ENCODE data around the gene CCDC122. TPM values are rescaled to one million over a fixed set of nuclear protein-coding genes. Genes with fewer than 3 reads are reported as not detected.

The CCDC122 gene
- total RNA-seq, 1 donor from 2014 or later, result 8.3 TPM

DNA sequence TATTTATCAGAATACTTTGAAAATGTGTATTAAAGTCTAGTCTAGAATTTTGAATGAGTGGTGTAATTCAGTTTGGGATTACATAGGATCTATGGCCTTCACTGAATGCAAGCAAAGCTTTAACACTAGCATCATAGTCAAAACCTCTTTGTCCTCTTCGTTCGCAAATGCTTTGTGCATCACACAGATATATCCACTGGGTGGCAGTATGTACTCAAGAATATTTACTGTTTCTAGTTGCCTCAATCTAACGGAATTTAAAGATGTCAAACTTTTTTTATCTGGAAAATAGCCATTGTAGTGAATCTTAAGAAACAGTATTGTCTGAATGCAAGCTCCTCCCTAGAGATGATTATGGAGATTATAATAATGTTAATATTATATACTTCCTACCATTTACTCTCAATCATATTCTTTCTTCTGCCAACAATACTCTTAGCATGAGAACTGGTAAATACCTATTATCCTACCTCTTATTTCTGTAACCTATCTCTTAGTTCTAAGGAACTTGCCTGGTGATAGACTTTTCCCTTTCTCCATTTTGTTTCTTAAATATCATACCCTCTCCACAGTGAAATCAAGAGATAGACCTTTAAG is 26.0 kb upstream of the CCDC122 start:
- Mint-ChIP-seq H3K27ac (ENCODE audit: unreplicated experiment) (no peak overlapping the region), H3K4me3 (ENCODE audit: unreplicated experiment) (no peak overlapping the region), H3K9me3 (ENCODE audit: low read depth) (no peaks in the 10 kb centered on the region), H3K4me1 (ENCODE audit: low read depth) (peaks cover 20% of the 10 kb centered on the region), H3K27me3 (ENCODE audit: low read depth) (peaks cover 2% of the 10 kb centered on the region), H3K36me3 (ENCODE audit: low read depth) (no peaks in the 10 kb centered on the region)
- DNase-seq (ENCODE audit: low spot score), result no peak
- TF ChIP-seq, protein P1, sequence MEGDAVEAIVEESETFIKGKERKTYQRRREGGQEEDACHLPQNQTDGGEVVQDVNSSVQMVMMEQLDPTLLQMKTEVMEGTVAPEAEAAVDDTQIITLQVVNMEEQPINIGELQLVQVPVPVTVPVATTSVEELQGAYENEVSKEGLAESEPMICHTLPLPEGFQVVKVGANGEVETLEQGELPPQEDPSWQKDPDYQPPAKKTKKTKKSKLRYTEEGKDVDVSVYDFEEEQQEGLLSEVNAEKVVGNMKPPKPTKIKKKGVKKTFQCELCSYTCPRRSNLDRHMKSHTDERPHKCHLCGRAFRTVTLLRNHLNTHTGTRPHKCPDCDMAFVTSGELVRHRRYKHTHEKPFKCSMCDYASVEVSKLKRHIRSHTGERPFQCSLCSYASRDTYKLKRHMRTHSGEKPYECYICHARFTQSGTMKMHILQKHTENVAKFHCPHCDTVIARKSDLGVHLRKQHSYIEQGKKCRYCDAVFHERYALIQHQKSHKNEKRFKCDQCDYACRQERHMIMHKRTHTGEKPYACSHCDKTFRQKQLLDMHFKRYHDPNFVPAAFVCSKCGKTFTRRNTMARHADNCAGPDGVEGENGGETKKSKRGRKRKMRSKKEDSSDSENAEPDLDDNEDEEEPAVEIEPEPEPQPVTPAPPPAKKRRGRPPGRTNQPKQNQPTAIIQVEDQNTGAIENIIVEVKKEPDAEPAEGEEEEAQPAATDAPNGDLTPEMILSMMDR (IDR thresholded peaks at IDR 0.05), result peak; percentile 94

DNA sequence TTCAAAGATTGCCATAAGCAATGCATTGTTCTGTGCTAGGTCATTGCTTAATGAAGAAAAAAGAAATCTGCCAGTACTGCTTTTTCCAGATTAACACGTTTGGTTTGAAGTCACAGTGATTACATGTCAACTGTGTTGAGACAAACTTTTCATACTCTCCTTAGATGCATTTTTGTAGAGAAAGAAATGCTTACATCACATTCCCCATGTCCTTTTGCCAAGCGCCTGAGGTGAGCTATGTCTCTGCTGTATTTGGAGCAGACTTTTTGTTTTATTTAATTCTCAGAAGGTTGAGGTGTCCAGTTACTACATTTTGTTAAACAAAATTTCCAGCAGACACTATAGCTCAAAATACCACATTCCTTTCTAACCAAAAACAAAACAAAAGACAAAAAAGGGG is 16.4 kb upstream of the CCDC122 start:
- Mint-ChIP-seq H3K4me3 (ENCODE audit: unreplicated experiment) (no peak overlapping the region), H3K36me3 (ENCODE audit: low read depth) (peaks cover 8% of the 10 kb centered on the region), H3K4me1 (ENCODE audit: low read depth) (peaks cover 20% of the 10 kb centered on the region), H3K27me3 (ENCODE audit: low read depth) (no peaks in the 10 kb centered on the region), H3K27ac (ENCODE audit: unreplicated experiment) (peak overlapping the region; percentile 10), H3K9me3 (ENCODE audit: low read depth) (no peaks in the 10 kb centered on the region)
- TF ChIP-seq, protein P1 (IDR thresholded peaks at IDR 0.05), result no peak
- DNase-seq (ENCODE audit: low spot score), result no peak

DNA sequence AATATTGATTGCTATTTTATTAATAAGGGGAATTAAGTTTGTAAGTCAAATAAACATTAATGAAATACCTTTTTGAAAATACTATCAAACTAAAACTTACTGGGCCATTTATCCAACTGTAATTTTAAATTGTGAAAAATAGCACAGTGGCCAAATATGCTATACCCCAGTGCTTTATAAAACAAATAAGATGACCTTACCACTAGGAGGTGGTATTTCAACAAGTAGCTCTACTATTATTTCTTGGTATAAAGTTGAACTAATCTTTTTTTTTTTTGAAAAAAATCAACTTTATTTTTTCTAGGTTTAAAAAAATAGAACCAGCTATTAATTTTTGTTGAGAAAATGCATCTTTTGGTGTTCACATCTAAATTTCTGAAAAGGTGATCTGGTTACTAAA is 14.9 kb upstream of the CCDC122 start:
- Mint-ChIP-seq H3K4me3 (ENCODE audit: unreplicated experiment) (no peak overlapping the region), H3K27ac (ENCODE audit: unreplicated experiment) (no peak overlapping the region), H3K36me3 (ENCODE audit: low read depth) (peaks cover 10% of the 10 kb centered on the region), H3K9me3 (ENCODE audit: low read depth) (no peaks in the 10 kb centered on the region), H3K4me1 (ENCODE audit: low read depth) (peaks cover 20% of the 10 kb centered on the region), H3K27me3 (ENCODE audit: low read depth) (no peaks in the 10 kb centered on the region)
- DNase-seq (ENCODE audit: low spot score), result no peak
- TF ChIP-seq, protein P1 (IDR thresholded peaks at IDR 0.05), result peak; percentile 68

DNA sequence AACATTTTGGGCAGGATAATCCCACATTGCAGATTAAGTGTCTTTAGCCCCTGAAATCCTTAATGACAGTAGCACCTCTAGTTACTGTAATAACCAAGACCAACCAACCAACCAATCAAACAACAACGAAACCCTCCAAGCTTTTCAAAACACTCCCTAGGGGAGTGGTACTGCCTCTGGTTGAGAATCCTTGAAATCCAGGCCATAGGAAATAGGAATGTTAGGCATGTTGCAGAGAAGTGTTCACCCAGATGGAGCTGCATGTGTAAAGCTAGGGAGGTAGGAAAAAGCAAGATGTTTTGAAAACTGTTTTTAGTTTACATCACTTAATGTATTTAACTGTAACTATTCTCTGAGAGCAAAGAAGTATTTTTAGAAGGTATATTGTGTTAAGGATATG is 4.7 kb upstream of the CCDC122 start:
- H3K27me3 Mint-ChIP-seq (ENCODE audit: low read depth), result no peaks in the 10 kb centered on the region
- H3K9me3 Mint-ChIP-seq (ENCODE audit: low read depth), result no peaks in the 10 kb centered on the region
- peaks cover 5% of the 10 kb centered on the region for H3K36me3 Mint-ChIP-seq (ENCODE audit: low read depth)
- peaks cover 17% of the 10 kb centered on the region for H3K4me1 Mint-ChIP-seq (ENCODE audit: low read depth)
- no peak overlapping the region for H3K27ac Mint-ChIP-seq (ENCODE audit: unreplicated experiment)
- TF ChIP-seq, protein P1 (IDR thresholded peaks at IDR 0.05), result no peak
- no peak overlapping the region for H3K4me3 Mint-ChIP-seq (ENCODE audit: unreplicated experiment)
- no peak for DNase-seq (ENCODE audit: low spot score)

DNA sequence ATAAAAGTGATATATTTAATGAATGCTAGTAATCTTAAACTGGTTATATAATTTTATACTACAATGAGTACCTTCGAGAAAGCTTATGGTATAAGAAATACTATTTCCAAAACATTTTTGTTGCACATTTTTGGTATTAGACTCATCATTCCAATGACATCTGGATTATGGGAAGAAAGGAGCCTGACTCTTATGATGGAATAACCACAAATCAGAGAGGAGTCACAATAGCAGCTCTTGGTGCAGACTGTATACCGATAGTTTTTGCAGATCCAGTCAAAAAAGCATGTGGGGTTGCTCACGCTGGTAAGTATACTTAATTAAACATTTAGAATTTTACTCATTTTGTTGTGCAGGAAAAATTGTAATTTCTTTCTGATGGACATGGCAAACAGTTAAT is 4.1 kb upstream of the CCDC122 start:
- Mint-ChIP-seq H3K36me3 (ENCODE audit: low read depth) (peaks cover 5% of the 10 kb centered on the region), H3K4me1 (ENCODE audit: low read depth) (peaks cover 20% of the 10 kb centered on the region), H3K27me3 (ENCODE audit: low read depth) (no peaks in the 10 kb centered on the region)

More for the DNA sequence above, 4.1 kb upstream of the CCDC122 start:
- no peaks in the 10 kb centered on the region for H3K9me3 Mint-ChIP-seq (ENCODE audit: low read depth)
- no peak overlapping the region for H3K4me3 Mint-ChIP-seq (ENCODE audit: unreplicated experiment)
- no peak overlapping the region for H3K27ac Mint-ChIP-seq (ENCODE audit: unreplicated experiment)
- DNase-seq (ENCODE audit: low spot score), result no peak
- TF ChIP-seq, protein P1 (IDR thresholded peaks at IDR 0.05), result no peak
